HG03558 (cell line): ENCODE data around the gene CENPT.
"Not testable (repeated sequence)": the region's sequence is repeated elsewhere in the genome, so short reads cannot be mapped to it uniquely, and the experiment has no call there.

Source experiments
- ATAC-seq: cut with Tn5 transposase; IDR thresholded peaks from one replicate; pipeline ENCODE4 v1.9.1; 2021; ENCODE audit warnings: moderate number of reproducible peaks; ENCODE audit not compliant: unreplicated experiment; ENCODE audit errors: extremely low read depth

Gene CENPT

GRCh38 chr16:67878232-67878631 is 30.7 kb upstream of the CENPT start:
- ATAC-seq = no peak

- no peak for ATAC-seq
Observed at GRCh38 chr16:67877064-67877463, 29.6 kb upstream of the CENPT start.

GRCh38 chr16:67874372-67874771 is 26.9 kb upstream of the CENPT start:
- no peak for ATAC-seq

GRCh38 chr16:67873435-67874370 is 26.2 kb upstream of the CENPT start:
- no peak for ATAC-seq

GRCh38 chr16:67872631-67873434 is 25.3 kb upstream of the CENPT start, which contains the start of gene EDC4:
Gene EDC4, plus strand, starts transcription at chr16:67873052. Its CDS starts 210 bp downstream, at chr16:67873262.
- no peak for ATAC-seq

GRCh38 chr16:67872131-67872630 is 24.7 kb upstream of the CENPT start:
- no peak for ATAC-seq

GRCh38 chr16:67871256-67871655 is 23.8 kb upstream of the CENPT start:
- ATAC-seq = no peak

GRCh38 chr16:67869653-67870052 is 22.2 kb upstream of the CENPT start:
- no peak for ATAC-seq

- no peak for ATAC-seq
Observed at GRCh38 chr16:67868290-67868689, 20.8 kb upstream of the CENPT start.

GRCh38 chr16:67865318-67865717 is 17.8 kb upstream of the CENPT start:
- ATAC-seq = no peak

- ATAC-seq = no peak
Observed at GRCh38 chr16:67864594-67864993, 17.1 kb upstream of the CENPT start.

- ATAC-seq = not testable (repeated sequence)
Observed at GRCh38 chr16:67864044-67864443, 16.6 kb upstream of the CENPT start.

- ATAC-seq = no peak
Observed at GRCh38 chr16:67862623-67863583, 15.4 kb upstream of the CENPT start.

- ATAC-seq = no peak
Observed at GRCh38 chr16:67861877-67862276, 14.4 kb upstream of the CENPT start.

GRCh38 chr16:67860589-67861398 is 13.3 kb upstream of the CENPT start:
- ATAC-seq = no peak

GRCh38 chr16:67858500-67858899 is 11.0 kb upstream of the CENPT start:
- no peak for ATAC-seq

GRCh38 chr16:67857547-67858233 is 10.2 kb upstream of the CENPT start:
- no peak for ATAC-seq

- no peak for ATAC-seq
Observed at GRCh38 chr16:67856927-67857546, 9.5 kb upstream of the CENPT start.
